ENCODE results near the gene GOLGA6B. TPM values are rescaled to one million over a fixed set of nuclear protein-coding genes. Genes with fewer than 3 reads are reported as not detected.
"Not testable (repeated sequence)": the region's sequence is repeated elsewhere in the genome, so short reads cannot be mapped to it uniquely, and the experiment has no call there.

Gene GOLGA6B
- total RNA-seq, 4 donors from 2014 or later, result 0.42 TPM; not detected in 3

GRCh38 chr15:72690938-72691337 is 36.4 kb downstream of the GOLGA6B start:
- Histone ChIP-seq H3K27me3 (no peaks in the 10 kb centered on the region), H3K36me3 (no peaks in the 10 kb centered on the region), H3K27ac (no peak overlapping the region), H3K4me3 (no peak overlapping the region), H3K4me1 (peaks cover 0 to 8% (median 0%) of the 10 kb centered on the region in 4 donors), H3K9me3 (no peaks in the 10 kb centered on the region)
- no peak for DNase-seq (ENCODE audit: low spot score in 2 of 2)
- WGBS, 2 donors, result 85 to 87% methylated on average over 5 of the region's 5 CpGs
- no peak for TF ChIP-seq CTCF (IDR thresholded peaks at IDR 0.05)

- TF ChIP-seq POLR2A (IDR thresholded peaks at IDR 0.05) (no peak), EP300 (IDR thresholded peaks at IDR 0.05) (no peak), CTCF (IDR thresholded peaks at IDR 0.05) (no peak)
- Histone ChIP-seq H3K27ac (no peak overlapping the region), H3K36me3 (peaks cover 0 to 10% (median 0%) of the 10 kb centered on the region in 3 donors), H3K4me1 (no peaks in the 10 kb centered on the region), H3K9me3 (no peaks in the 10 kb centered on the region), H3K27me3 (no peaks in the 10 kb centered on the region), H3K4me3 (no peak overlapping the region)
- no peak for DNase-seq (ENCODE audit: low spot score in 2 of 2)
- WGBS, 2 donors, result 90 to 96% methylated on average over 5 of the region's 5 CpGs
These were observed 44.4 kb downstream of the GOLGA6B start for GRCh38 chr15:72698938-72699337.

GRCh38 chr15:72700076-72700475 is 45.6 kb downstream of the GOLGA6B start:
- no peaks in the 10 kb centered on the region for H3K9me3 ChIP-seq
- 92 to 94% methylated on average over 9 of the region's 9 CpGs for WGBS, 2 donors
- H3K27ac ChIP-seq, result no peak overlapping the region
- H3K4me1 ChIP-seq, result no peaks in the 10 kb centered on the region
- no peak for TF ChIP-seq CTCF (IDR thresholded peaks at IDR 0.05)
- TF ChIP-seq EP300 (IDR thresholded peaks at IDR 0.05), result no peak
- no peak for TF ChIP-seq POLR2A (IDR thresholded peaks at IDR 0.05)
- no peak for DNase-seq (ENCODE audit: low spot score in 2 of 2)
- peaks cover 0 to 10% (median 0%) of the 10 kb centered on the region in 3 donors for H3K36me3 ChIP-seq
- H3K4me3 ChIP-seq, result no peak overlapping the region
- no peaks in the 10 kb centered on the region for H3K27me3 ChIP-seq

- WGBS, 2 donors, result 94 to 95% methylated on average over 11 of the region's 11 CpGs
- H3K4me3 ChIP-seq, result no peak overlapping the region
These were observed 51.8 kb downstream of the GOLGA6B start for GRCh38 chr15:72706266-72706665.

GRCh38 chr15:72708551-72709303 is 54.2 kb downstream of the GOLGA6B start:
- H3K27me3 ChIP-seq; H3K27ac ChIP-seq; DNase-seq (ENCODE audit: low spot score in 2 of 2); H3K9me3 ChIP-seq; H3K4me3 ChIP-seq: not testable (repeated sequence)
- H3K36me3 ChIP-seq, result peaks cover 0 to 35% (median 7%) of the 10 kb centered on the region in 3 donors
- WGBS, 2 donors, result 76% methylated on average over 8 of the region's 8 CpGs
- peaks cover 0 to 10% (median 0%) of the 10 kb centered on the region in 4 donors for H3K4me1 ChIP-seq

More at GRCh38 chr15:72706266-72706665, 51.8 kb downstream of the GOLGA6B start:
- DNase-seq (ENCODE audit: low spot score in 2 of 2), result no peak
- Histone ChIP-seq H3K9me3 (no peaks in the 10 kb centered on the region), H3K36me3 (peaks cover 0 to 11% (median 0%) of the 10 kb centered on the region in 3 donors), H3K27me3 (no peaks in the 10 kb centered on the region), H3K27ac (no peak overlapping the region), H3K4me1 (peaks cover 0 to 10% (median 0%) of the 10 kb centered on the region in 4 donors)
- TF ChIP-seq CTCF (IDR thresholded peaks at IDR 0.05), result no peak
- TF ChIP-seq EP300 (IDR thresholded peaks at IDR 0.05), result no peak
- TF ChIP-seq POLR2A (IDR thresholded peaks at IDR 0.05), result no peak

Small RNAs within 50 kb of the gene (small RNA-seq; reads per million reads assigned to genes)
- gene RN7SL853P, result not detected

Other genes with a start within 250 kb of the GOLGA6B start
- gene ARIH1, start 180.4 kb upstream of the GOLGA6B start, total RNA-seq, result 10 to 100 TPM; 30.6 to 58.6 (median 45.1) TPM
- not detected for gene HIGD2B, start 31.5 kb downstream of the GOLGA6B start, total RNA-seq
- gene BBS4, start 31.5 kb downstream of the GOLGA6B start, total RNA-seq, result 10 to 100 TPM; 28.4 to 63.3 (median 38.7) TPM
- gene ADPGK, start 129.1 kb downstream of the GOLGA6B start, total RNA-seq, result 10 to 100 TPM; 49.6 to 82.2 (median 62.2) TPM

All from tibial nerve (tissue), 4 donors.